SK-N-SH treated with all-trans-retinoic acid at 6 μM for 48 hours (cell line): ENCODE results near the gene BPNT1.

Experiments
- CSDC2 ChIP-seq: fragments of 250-450 bp; sonication (Bioruptor Pico); IDR thresholded peaks from 2 replicates; pipeline ENCODE4 v1.5.0; 2020; ENCODE audit warnings: mild to moderate bottlenecking, moderate library complexity
- CSRNP3 ChIP-seq: fragments of 250-450 bp; sonication (Bioruptor Pico); IDR thresholded peaks from 2 replicates; pipeline ENCODE4 v1.5.1; 2021; ENCODE audit warnings: mild to moderate bottlenecking, moderate library complexity
- ESRRG ChIP-seq: fragments of 250-450 bp; sonication (Bioruptor Pico); IDR thresholded peaks from 2 replicates; pipeline ENCODE4 v1.6.1; 2021; ENCODE audit warnings: mild to moderate bottlenecking
- GLIS3 ChIP-seq: fragments of 250-450 bp; sonication (Bioruptor Pico); IDR thresholded peaks from 2 replicates; pipeline ENCODE4 v1.5.0; 2020; ENCODE audit warnings: mild to moderate bottlenecking, moderate library complexity
- PPARA ChIP-seq: fragments of 250-450 bp; sonication (Bioruptor Pico); IDR thresholded peaks from 2 replicates; pipeline ENCODE4 v1.5.0; 2020; ENCODE audit warnings: mild to moderate bottlenecking, borderline replicate concordance
- TOX ChIP-seq: fragments of 250-450 bp; sonication (Bioruptor Pico); IDR thresholded peaks from 2 replicates; pipeline ENCODE4 v1.8.0; 2021; ENCODE audit warnings: mild to moderate bottlenecking, moderate library complexity, borderline replicate concordance
- ZC3H10 ChIP-seq: fragments of 250-450 bp; sonication (Bioruptor Pico); IDR thresholded peaks from 2 replicates; pipeline ENCODE4 v1.5.1; 2021; ENCODE audit warnings: mild to moderate bottlenecking, moderate library complexity
- ZFP30 ChIP-seq: fragments of 450-650 bp; formaldehyde crosslinking; IDR thresholded peaks from 2 replicates; pipeline ENCODE4 v1.5.0; 2022; ENCODE audit warnings: mild to moderate bottlenecking, moderate library complexity
- TF ChIP-seq, protein P1 (sequence below): fragments of 250-450 bp; sonication (Bioruptor Pico); IDR thresholded peaks from 2 replicates; pipeline ENCODE4 v1.5.1; 2020; ENCODE audit warnings: low read depth, mild to moderate bottlenecking, moderate library complexity
- TF ChIP-seq, protein P2 (sequence below): fragments of 250-450 bp; sonication (Bioruptor Pico); IDR thresholded peaks from 2 replicates; pipeline ENCODE4 v1.8.0; 2020; ENCODE audit warnings: mild to moderate bottlenecking, moderate library complexity, borderline replicate concordance

DNA sequence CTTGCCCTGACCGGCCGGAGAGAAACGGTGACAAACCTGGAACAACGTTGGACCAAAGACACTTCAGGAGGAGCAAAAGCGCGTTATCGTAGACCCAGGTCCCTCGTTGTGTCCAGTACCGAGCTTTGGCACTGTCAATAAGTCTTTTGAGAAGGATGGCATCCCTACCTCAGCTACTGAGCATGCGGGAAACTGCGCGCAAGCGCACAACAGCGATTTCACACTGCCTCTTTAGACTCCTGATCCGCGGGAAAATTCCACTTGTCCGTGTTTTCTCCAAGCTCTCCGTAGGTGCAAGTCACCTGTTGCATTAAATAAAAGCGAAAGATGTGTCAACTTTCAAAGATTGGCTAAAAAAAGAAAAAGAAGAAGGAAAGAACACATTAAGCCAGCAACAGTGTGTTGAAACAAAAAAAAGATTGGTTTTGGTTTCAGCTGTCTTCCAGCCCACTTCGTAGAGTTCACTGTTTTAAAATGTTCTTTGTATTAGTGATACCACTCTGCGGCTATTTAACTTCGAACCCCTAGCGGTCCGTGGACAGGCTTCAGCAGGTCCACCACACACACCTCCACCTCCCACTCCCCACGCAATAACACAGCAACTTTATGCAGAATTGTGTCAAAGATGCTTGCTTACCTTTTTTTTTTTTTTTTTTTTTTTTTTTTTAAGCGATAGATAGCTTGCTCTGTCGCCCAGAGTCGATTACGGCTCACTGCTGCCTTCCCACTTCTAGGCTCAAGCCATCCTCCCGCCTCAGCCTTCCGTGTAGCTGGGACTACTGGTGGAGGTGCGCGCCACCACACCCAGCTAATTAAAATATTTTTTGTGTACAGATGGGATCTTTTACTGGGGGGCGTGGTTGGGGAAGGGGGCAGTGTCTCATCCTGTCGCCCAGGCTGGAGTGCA, at the start of gene BPNT1:
- TF ChIP-seq, protein P1, sequence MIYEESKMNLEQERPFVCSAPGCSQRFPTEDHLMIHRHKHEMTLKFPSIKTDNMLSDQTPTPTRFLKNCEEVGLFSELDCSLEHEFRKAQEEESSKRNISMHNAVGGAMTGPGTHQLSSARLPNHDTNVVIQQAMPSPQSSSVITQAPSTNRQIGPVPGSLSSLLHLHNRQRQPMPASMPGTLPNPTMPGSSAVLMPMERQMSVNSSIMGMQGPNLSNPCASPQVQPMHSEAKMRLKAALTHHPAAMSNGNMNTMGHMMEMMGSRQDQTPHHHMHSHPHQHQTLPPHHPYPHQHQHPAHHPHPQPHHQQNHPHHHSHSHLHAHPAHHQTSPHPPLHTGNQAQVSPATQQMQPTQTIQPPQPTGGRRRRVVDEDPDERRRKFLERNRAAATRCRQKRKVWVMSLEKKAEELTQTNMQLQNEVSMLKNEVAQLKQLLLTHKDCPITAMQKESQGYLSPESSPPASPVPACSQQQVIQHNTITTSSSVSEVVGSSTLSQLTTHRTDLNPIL (CRISPR knock-in tag) = no peak
- TF ChIP-seq ZC3H10 (CRISPR knock-in tag) = no peak
- TF ChIP-seq, protein P2, sequence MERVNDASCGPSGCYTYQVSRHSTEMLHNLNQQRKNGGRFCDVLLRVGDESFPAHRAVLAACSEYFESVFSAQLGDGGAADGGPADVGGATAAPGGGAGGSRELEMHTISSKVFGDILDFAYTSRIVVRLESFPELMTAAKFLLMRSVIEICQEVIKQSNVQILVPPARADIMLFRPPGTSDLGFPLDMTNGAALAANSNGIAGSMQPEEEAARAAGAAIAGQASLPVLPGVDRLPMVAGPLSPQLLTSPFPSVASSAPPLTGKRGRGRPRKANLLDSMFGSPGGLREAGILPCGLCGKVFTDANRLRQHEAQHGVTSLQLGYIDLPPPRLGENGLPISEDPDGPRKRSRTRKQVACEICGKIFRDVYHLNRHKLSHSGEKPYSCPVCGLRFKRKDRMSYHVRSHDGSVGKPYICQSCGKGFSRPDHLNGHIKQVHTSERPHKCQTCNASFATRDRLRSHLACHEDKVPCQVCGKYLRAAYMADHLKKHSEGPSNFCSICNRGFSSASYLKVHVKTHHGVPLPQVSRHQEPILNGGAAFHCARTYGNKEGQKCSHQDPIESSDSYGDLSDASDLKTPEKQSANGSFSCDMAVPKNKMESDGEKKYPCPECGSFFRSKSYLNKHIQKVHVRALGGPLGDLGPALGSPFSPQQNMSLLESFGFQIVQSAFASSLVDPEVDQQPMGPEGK (CRISPR knock-in tag) = no peak
- TF ChIP-seq ESRRG = no peak
- no peak for TF ChIP-seq GLIS3
- no peak for TF ChIP-seq TOX (CRISPR knock-in tag)
- no peak for TF ChIP-seq CSRNP3 (CRISPR knock-in tag)
- no peak for TF ChIP-seq ZFP30 (CRISPR knock-in tag)
- TF ChIP-seq PPARA (CRISPR knock-in tag) = no peak
- TF ChIP-seq CSDC2 = no peak
